KOPT-K1 (cell line): ENCODE measurements around the gene OR8B8.

ENCODE experiments used
- H3K27ac ChIP-seq: fragments of 200-600 bp; sonication (generic); 2 replicates; pipeline ENCODE4 v1.5.1; 2016; ENCODE audit warnings: antibody characterized with exemption, mild to moderate bottlenecking, low read depth, low read length; ENCODE audit not compliant: poor library complexity, severe bottlenecking
- H3K36me3 ChIP-seq: fragments of 200-600 bp; sonication (generic); 2 replicates; pipeline ENCODE4 v1.5.1; 2017; ENCODE audit warnings: antibody characterized with exemption, mild to moderate bottlenecking, low read length, moderate library complexity; ENCODE audit not compliant: insufficient read depth
- H3K9me3 ChIP-seq: fragments of 200-600 bp; sonication (generic); 2 replicates; pipeline ENCODE4 v1.5.1; 2017; ENCODE audit warnings: antibody characterized with exemption, low read length, mild to moderate bottlenecking; ENCODE audit not compliant: insufficient read depth, poor library complexity, severe bottlenecking

The OR8B8 gene, protein sequence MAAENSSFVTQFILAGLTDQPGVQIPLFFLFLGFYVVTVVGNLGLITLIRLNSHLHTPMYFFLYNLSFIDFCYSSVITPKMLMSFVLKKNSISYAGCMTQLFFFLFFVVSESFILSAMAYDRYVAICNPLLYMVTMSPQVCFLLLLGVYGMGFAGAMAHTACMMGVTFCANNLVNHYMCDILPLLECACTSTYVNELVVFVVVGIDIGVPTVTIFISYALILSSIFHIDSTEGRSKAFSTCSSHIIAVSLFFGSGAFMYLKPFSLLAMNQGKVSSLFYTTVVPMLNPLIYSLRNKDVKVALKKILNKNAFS

DNA sequence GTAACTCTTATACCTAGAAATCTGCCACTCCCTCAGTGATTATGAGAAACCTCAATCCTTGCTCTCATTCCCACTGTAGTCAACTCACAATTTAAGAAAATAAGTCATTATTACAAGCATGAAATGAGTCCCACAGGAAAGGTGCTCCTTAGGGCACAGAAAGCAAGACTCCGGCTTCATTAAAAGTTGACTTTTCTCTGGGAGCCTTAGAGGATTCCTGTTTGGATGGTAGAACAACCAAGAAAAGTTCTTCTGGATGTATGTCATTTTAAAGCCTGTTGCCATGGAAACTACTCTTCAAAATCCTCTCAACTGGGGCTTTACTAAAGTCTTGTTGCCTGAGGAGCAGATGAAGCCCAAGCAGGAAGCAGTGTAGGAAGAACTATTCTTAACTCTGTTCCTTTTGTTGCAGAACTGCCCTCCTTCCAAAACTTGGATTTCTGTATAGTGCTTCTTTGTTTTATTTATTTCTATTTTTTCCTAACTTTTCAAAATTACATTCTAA, at the start of gene OR8B8:
TSS of gene OR8B8 (minus strand) at position 51 of the 505 bp plus-strand sequence. CDS start 4,611 bp downstream, outside the sequence.
- Histone ChIP-seq H3K9me3 (no peaks in the 10 kb centered on the region), H3K27ac (no peak within 1 kb of the TSS), H3K36me3 (no peaks in the 10 kb centered on the region)

DNA sequence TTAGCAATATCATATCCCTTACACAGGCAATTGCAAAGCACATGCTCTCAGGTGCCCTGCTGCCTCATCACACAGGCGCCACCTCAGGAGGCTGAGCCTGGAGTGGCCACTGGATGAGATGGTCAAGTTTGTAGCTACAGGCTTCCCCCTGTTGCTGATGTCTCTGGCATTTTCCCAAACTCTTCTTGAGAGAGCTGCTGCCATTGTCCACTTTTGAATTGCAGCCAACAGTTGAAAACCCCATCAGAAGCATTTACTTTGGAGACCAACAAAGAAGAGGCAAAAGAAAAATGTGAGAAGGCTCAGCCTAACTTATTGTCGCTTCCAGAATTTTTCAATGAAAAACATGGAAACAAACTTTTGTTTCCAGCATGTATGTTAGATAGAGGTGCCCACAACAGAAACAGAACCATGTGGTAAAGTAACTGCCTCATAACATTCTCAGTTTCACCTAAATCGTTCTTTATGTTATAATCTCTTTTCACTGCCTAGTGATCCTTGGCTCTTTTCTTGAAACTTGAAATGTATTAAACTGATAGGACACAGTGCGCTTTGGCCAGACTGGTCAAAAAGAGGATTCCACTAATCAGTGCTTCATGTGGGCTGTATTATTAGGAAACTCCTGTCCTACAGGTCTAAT, 47.6 kb upstream of the OR8B8 start:
- Histone ChIP-seq H3K9me3 (no peaks in the 10 kb centered on the region), H3K27ac (no peak overlapping the region)

GRCh38 chr11:124483422-124483821, 37.9 kb upstream of the OR8B8 start:
- H3K9me3 ChIP-seq = no peaks in the 10 kb centered on the region
- H3K36me3 ChIP-seq = no peaks in the 10 kb centered on the region
- H3K27ac ChIP-seq = no peak overlapping the region

More for the DNA sequence above, 47.6 kb upstream of the OR8B8 start:
- no peaks in the 10 kb centered on the region for H3K36me3 ChIP-seq

GRCh38 chr11:124482362-124483147, 37.1 kb upstream of the OR8B8 start:
- Histone ChIP-seq H3K27ac (no peak overlapping the region), H3K36me3 (no peaks in the 10 kb centered on the region), H3K9me3 (no peaks in the 10 kb centered on the region)

- Histone ChIP-seq H3K36me3 (no peaks in the 10 kb centered on the region), H3K9me3 (no peaks in the 10 kb centered on the region), H3K27ac (no peak overlapping the region)
These were observed 36.1 kb upstream of the OR8B8 start for GRCh38 chr11:124481365-124482323.

DNA sequence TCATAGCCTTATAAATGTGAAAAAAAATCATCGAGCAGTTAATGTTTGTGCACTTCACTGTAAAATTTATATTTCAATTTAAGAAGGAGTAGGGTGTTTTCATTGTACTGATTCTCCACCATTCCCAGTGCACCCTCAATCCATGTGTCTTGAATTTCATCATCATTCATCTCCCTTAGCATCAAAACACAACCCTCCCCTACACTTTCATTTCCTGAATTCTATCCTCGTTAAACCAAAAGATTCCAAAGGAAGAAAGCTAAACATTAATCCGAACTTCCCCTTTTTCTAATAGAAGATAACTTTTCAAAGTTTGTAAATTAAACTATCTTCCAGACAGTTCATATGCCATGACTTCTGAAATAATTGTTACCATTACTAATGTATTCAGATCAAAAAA, 34.1 kb upstream of the OR8B8 start:
- Histone ChIP-seq H3K9me3 (no peaks in the 10 kb centered on the region), H3K36me3 (no peaks in the 10 kb centered on the region), H3K27ac (no peak overlapping the region)

- Histone ChIP-seq H3K36me3 (no peaks in the 10 kb centered on the region), H3K9me3 (no peaks in the 10 kb centered on the region), H3K27ac (no peak overlapping the region)
These were observed 29.8 kb upstream of the OR8B8 start for GRCh38 chr11:124475265-124475664.

- H3K36me3 ChIP-seq = no peaks in the 10 kb centered on the region
- no peak overlapping the region for H3K27ac ChIP-seq
- H3K9me3 ChIP-seq = no peaks in the 10 kb centered on the region
These were observed 29.3 kb upstream of the OR8B8 start for GRCh38 chr11:124474779-124475178.

DNA sequence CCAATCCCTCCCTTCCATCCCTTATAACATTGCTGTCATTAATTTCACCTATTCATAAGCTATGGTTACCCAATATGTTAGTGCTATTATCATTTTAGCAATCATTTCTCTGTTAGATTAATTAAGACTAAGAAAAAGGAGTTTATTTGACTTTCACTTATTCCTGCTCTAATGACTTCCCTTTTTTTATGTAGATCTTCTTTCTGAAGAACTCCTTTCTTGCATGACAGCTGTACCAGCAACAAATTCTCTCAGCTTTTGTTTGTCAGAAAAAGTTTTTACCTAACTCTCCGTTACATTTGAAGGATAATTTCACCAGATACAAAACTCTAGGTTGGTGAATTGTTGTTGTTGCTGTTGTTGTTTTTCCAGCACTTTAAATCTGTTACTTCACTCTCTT, 28.6 kb upstream of the OR8B8 start:
- no peaks in the 10 kb centered on the region for H3K9me3 ChIP-seq

DNA sequence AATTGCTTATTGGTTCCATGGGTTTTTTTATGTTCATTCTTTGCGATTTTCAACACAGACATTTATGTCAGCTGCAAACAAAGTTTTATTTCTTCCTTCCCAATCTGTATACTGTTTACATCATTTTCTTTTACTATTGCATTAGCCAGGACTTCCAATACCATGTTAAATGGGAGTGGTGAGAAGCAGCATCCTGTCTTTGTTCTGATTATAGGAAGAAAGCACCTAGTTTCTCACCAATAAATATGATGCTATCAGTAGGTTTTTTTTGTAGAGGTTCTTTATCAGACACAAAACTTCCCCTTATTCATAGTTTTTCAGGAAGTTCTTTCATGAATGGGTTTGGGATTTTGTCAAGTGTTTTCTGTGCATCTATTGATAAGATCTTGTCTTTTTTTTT, 28.0 kb upstream of the OR8B8 start:
- no peak overlapping the region for H3K27ac ChIP-seq
- H3K9me3 ChIP-seq = no peaks in the 10 kb centered on the region
- H3K36me3 ChIP-seq = no peaks in the 10 kb centered on the region

More for the DNA sequence above, 28.6 kb upstream of the OR8B8 start:
- no peak overlapping the region for H3K27ac ChIP-seq
- no peaks in the 10 kb centered on the region for H3K36me3 ChIP-seq

DNA sequence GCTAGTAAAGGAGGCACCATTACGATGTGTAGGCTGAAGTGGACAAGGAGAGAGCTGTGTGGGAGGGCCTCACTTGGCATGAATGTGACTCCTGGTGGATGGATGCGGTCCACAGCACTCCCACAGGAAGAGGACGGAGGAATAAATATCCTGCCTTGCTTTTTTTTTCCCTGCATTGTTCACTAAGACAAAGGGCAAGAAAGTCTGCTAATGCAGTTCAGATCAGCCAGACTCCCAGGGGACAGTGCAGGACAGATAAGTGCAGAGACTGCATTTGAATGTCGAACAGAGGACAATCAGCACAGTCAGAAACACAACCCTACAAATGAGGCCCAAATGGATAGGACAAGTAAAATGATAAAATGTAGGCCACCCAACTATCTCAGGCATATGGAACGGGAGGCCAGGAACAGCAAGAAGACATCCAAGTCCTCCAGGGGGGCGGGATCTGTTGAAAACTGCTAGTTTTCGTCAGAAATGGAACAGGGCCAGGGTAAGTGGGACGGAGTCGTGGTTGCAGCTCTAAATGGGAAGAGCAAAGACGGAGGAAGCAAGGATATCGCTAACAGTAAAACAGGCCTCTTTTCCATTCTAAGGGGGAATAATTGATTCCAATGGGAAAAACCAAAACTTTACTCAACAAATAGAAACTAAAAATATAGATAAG, 25.2 kb upstream of the OR8B8 start:
- no peaks in the 10 kb centered on the region for H3K36me3 ChIP-seq
- no peaks in the 10 kb centered on the region for H3K9me3 ChIP-seq
- no peak overlapping the region for H3K27ac ChIP-seq

DNA sequence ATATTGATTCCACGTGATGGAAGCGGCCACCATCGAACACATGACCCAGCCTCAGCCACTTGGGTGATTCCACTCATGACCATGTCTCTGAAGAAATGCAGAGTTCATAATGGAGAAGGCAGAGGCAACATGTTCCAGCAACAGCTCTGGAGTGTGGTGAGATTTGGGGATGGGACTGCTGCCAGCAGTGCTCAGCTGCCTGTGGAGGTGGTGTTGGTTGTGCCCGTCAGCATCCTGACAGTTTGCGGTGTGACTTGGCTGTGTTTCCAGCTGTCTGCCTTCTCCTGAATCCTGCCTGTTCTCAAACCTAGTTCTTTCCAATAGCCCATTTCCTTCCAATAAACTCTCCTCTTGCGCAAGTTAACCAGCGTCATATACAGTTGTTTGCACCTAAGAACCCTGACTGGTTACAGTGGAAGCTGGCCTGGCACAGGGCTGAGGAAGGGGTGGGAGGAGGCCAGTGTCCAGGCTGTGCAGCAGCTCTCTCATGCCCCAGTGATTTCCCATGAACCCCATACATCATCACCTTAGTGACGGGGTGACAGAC, 22.0 kb upstream of the OR8B8 start:
- no peaks in the 10 kb centered on the region for H3K9me3 ChIP-seq
- H3K36me3 ChIP-seq = no peaks in the 10 kb centered on the region
- H3K27ac ChIP-seq = no peak overlapping the region

DNA sequence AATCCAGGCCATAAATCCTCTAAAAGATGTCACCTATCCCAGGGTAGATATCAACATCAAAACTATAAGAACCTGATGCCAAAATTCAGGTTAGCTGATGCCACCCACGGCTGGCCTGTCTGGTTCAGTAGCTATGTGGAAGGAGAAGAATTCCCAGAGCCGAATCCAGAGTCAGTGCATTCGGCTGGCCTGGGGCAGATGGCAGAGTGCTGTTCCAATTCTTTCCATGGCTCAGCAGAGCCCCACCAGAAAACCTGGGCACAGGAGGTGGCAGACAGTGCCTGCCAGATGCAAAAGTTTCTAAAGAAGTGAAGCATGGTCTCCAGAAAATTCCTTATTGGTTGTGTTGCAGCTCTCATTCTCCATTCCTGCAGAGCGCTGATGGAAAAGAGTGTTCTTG, 19.9 kb upstream of the OR8B8 start:
- Histone ChIP-seq H3K27ac (no peak overlapping the region), H3K36me3 (no peaks in the 10 kb centered on the region), H3K9me3 (no peaks in the 10 kb centered on the region)

- H3K27ac ChIP-seq = no peak overlapping the region
- no peaks in the 10 kb centered on the region for H3K9me3 ChIP-seq
- H3K36me3 ChIP-seq = no peaks in the 10 kb centered on the region
These were observed 18.5 kb upstream of the OR8B8 start for GRCh38 chr11:124463990-124464389.
